IMR-90 (cell line): ENCODE measurements around the gene CCDC177. TPM values are rescaled to one million over a fixed set of nuclear protein-coding genes. Genes with fewer than 3 reads are reported as not detected.

Experiments used
- ATAC-seq: fragments of 200-7000 bp; cut with Tn5 transposase; 2 replicates; pipeline ENCODE4 v1.9.1; 2020; ENCODE audit warnings: low read depth, mild to moderate bottlenecking, moderate library complexity
- Bru-seq: library from RNA; stranded (reverse); fragments of 400-500 nt; gene quantifications from one replicate; lab custom pipeline; 2021; lab: Mats Ljungman, UMichigan
- BruChase-seq, 2 experiments: library from RNA; stranded (reverse); fragments of 400-500 nt; gene quantifications; one replicate each; lab custom pipeline; 2021; lab: Mats Ljungman, UMichigan
- BruUV-seq: library from RNA; stranded (reverse); fragments of 400-500 nt; replicated peaks from 2 replicates; lab custom pipeline; 2021; lab: Mats Ljungman, UMichigan
- CTCF ChIA-PET: fragments of 300-600 bp; formaldehyde crosslinking; extraction: SDS; loops from one replicate; lab custom pipeline; 2021; ENCODE audit warnings: antibody characterized with exemption; lab: Yijun Ruan, JAX
- POLR2A ChIA-PET: fragments of 300-600 bp; sonication (Branson Sonifier 250); formaldehyde crosslinking; loops from one replicate; lab custom pipeline; 2022; ENCODE audit warnings: antibody characterized with exemption; ENCODE audit not compliant: unreplicated experiment; lab: Charles Lee
- DNase-seq: peaks from one replicate; pipeline ENCODE4 v3.0.0; 2013
- H2AFZ ChIP-seq: replicated peaks from 2 replicates; pipeline ENCODE3; 2013; ENCODE audit warnings: low read length, mild to moderate bottlenecking; ENCODE audit not compliant: poor library complexity
- H2AK5ac ChIP-seq: 2 replicates; pipeline ENCODE4 v1.6.1; 2013; ENCODE audit warnings: low read depth, low read length, inconsistent platforms
- H2AK9ac ChIP-seq: replicated peaks from 2 replicates; pipeline ENCODE3; 2013; ENCODE audit warnings: mild to moderate bottlenecking, low read depth, low read length, moderate library complexity; ENCODE audit not compliant: poor library complexity
- H2BK120ac ChIP-seq: 2 replicates; pipeline ENCODE4 v1.6.1; 2013; ENCODE audit warnings: low read depth, low read length, inconsistent platforms
- H2BK15ac ChIP-seq: 3 replicates; pipeline ENCODE4 v1.6.1; 2013; ENCODE audit warnings: low read depth, low read length, inconsistent platforms
- H2BK20ac ChIP-seq: 2 replicates; pipeline ENCODE4 v1.6.1; 2013; ENCODE audit warnings: low read depth, mild to moderate bottlenecking, inconsistent platforms, low read length, moderate library complexity
- H2BK5ac ChIP-seq: 2 replicates; pipeline ENCODE4 v1.6.1; 2013; ENCODE audit warnings: mild to moderate bottlenecking, low read depth, low read length, inconsistent platforms; ENCODE audit not compliant: poor library complexity, severe bottlenecking
- H3K14ac ChIP-seq: replicated peaks from 2 replicates; pipeline ENCODE4 v1.6.1; 2013; ENCODE audit warnings: low read depth, low read length, inconsistent platforms
- H3K18ac ChIP-seq: 2 replicates; pipeline ENCODE4 v1.6.1; 2013; ENCODE audit warnings: low read depth, low read length, control low read depth
- H3K23ac ChIP-seq: 2 replicates; pipeline ENCODE4 v1.6.1; 2013; ENCODE audit warnings: low read depth, low read length, inconsistent platforms
- H3K27ac ChIP-seq: 2 replicates; pipeline ENCODE4 v1.5.1; 2013; ENCODE audit warnings: mild to moderate bottlenecking, control low read depth, low read length; ENCODE audit not compliant: insufficient read depth
- H3K27me3 ChIP-seq: 2 replicates; pipeline ENCODE4 v1.6.1; 2013; ENCODE audit warnings: low read length; ENCODE audit not compliant: control insufficient read depth, insufficient read depth
- H3K36me3 ChIP-seq: 2 replicates; pipeline ENCODE4 v1.6.1; 2013; ENCODE audit warnings: low read length, mixed read lengths; ENCODE audit not compliant: control insufficient read depth, insufficient read depth
- H3K4ac ChIP-seq: 2 replicates; pipeline ENCODE4 v1.6.1; 2013; ENCODE audit warnings: low read depth, low read length, inconsistent platforms
- H3K4me1 ChIP-seq: 2 replicates; pipeline ENCODE4 v1.6.1; 2013; ENCODE audit warnings: low read length, mixed read lengths; ENCODE audit not compliant: control insufficient read depth, insufficient read depth
- H3K4me2 ChIP-seq: 2 replicates; pipeline ENCODE4 v1.6.1; 2013; ENCODE audit warnings: low read depth, mild to moderate bottlenecking, control low read depth, low read length, moderate library complexity
- H3K4me3 ChIP-seq: 2 replicates; pipeline ENCODE4 v1.5.1; 2013; ENCODE audit warnings: low read depth, mild to moderate bottlenecking, control low read depth, low read length, moderate library complexity; ENCODE audit not compliant: insufficient read depth
- H3K56ac ChIP-seq: 2 replicates; pipeline ENCODE4 v1.6.1; 2013; ENCODE audit warnings: low read length, inconsistent platforms; ENCODE audit not compliant: insufficient read depth; ENCODE audit errors: extremely low read depth
- H3K79me1 ChIP-seq, 2 experiments: 2 replicates each; pipeline ENCODE4 v1.6.1; 2013; ENCODE audit warnings: low read length in 2 of 2, inconsistent platforms in 1 of 2, low read depth in 1 of 2
- H3K9ac ChIP-seq: 2 replicates; pipeline ENCODE4 v1.6.1; 2013; ENCODE audit warnings: low read depth, low read length, control low read depth
- H3K9me1 ChIP-seq: 2 replicates; pipeline ENCODE4 v1.6.1; 2013; ENCODE audit warnings: low read length, inconsistent platforms; ENCODE audit not compliant: insufficient read depth
- H3K9me3 ChIP-seq: 2 replicates; pipeline ENCODE4 v1.6.1; 2013; ENCODE audit warnings: low read length; ENCODE audit not compliant: control insufficient read depth, insufficient read depth
- H4K20me1 ChIP-seq: 2 replicates; pipeline ENCODE4 v1.6.1; 2013; ENCODE audit warnings: low read length, inconsistent platforms; ENCODE audit not compliant: insufficient read depth
- H4K5ac ChIP-seq: 2 replicates; pipeline ENCODE4 v1.6.1; 2013; ENCODE audit warnings: mild to moderate bottlenecking, low read depth, low read length, control low read depth
- H4K8ac ChIP-seq, 2 experiments: 2 replicates each; pipeline ENCODE4 v1.6.1; 2013; ENCODE audit warnings: low read depth in 2 of 2, low read length in 2 of 2, control low read depth in 1 of 2, inconsistent platforms in 1 of 2
- H4K91ac ChIP-seq: 2 replicates; pipeline ENCODE4 v1.6.1; 2013; ENCODE audit warnings: low read depth, low read length, inconsistent platforms; ENCODE audit not compliant: insufficient read depth
- CEBPB ChIP-seq: IDR thresholded peaks from 2 replicates; pipeline ENCODE4 v1.6.1; 2012; ENCODE audit warnings: low read depth, low read length, improper control_type of control experiment
- CHD1 ChIP-seq: IDR thresholded peaks from 2 replicates; pipeline ENCODE4 v1.6.1; 2012; ENCODE audit warnings: low read depth, low read length, improper control_type of control experiment
- MAFK ChIP-seq: IDR thresholded peaks from 2 replicates; pipeline ENCODE4 v1.6.1; 2012; ENCODE audit warnings: low read depth, low read length, improper control_type of control experiment
- MAZ ChIP-seq: IDR thresholded peaks from 2 replicates; pipeline ENCODE4 v1.6.1; 2012; ENCODE audit warnings: low read depth, mild to moderate bottlenecking, low read length, improper control_type of control experiment, moderate library complexity, borderline replicate concordance
- MXI1 ChIP-seq: IDR thresholded peaks from 2 replicates; pipeline ENCODE4 v1.6.1; 2012; ENCODE audit warnings: low read depth, mild to moderate bottlenecking, low read length, moderate library complexity, borderline replicate concordance
- NFE2L2 ChIP-seq: fragments of 150-350 bp; IDR thresholded peaks from 2 replicates; pipeline ENCODE4 v1.6.1; 2016; ENCODE audit warnings: low read depth, mild to moderate bottlenecking, low read length
- POLR2A ChIP-seq: IDR thresholded peaks from 2 replicates; pipeline ENCODE4 v1.6.1; 2012; ENCODE audit warnings: mild to moderate bottlenecking, low read depth, low read length
- RAD21 ChIP-seq: IDR thresholded peaks from 2 replicates; pipeline ENCODE4 v1.6.1; 2012; ENCODE audit warnings: low read length, improper control_type of control experiment
- RCOR1 ChIP-seq: IDR thresholded peaks from 2 replicates; pipeline ENCODE4 v1.6.1; 2012; ENCODE audit warnings: mild to moderate bottlenecking, low read length, improper control_type of control experiment; ENCODE audit not compliant: insufficient replicate concordance
- RFX5 ChIP-seq: IDR thresholded peaks from 2 replicates; pipeline ENCODE4 v1.8.0; 2012; ENCODE audit warnings: low read depth, mild to moderate bottlenecking, low read length, moderate library complexity
- SMC3 ChIP-seq: fragments of 150-350 bp; IDR thresholded peaks from 2 replicates; pipeline ENCODE4 v1.6.1; 2016; ENCODE audit warnings: low read depth, mild to moderate bottlenecking, antibody characterized with exemption, low read length, moderate library complexity
- USF2 ChIP-seq: fragments of 150-350 bp; IDR thresholded peaks from 2 replicates; pipeline ENCODE4 v1.6.1; 2017; ENCODE audit warnings: mild to moderate bottlenecking, antibody characterized with exemption, low read length, low read depth
- WGBS, 2 experiments: methylation state at CpG; one replicate each; pipeline versions ENCODE4 v1.1.5 to v1.1.7; 2013; ENCODE audit warnings: missing lambda C conversion rate in 2 of 2; ENCODE audit not compliant: insufficient read length in 1 of 2; ENCODE audit errors: extremely low coverage in 2 of 2; 5-methylcytosine and 5-hydroxymethylcytosine counted together
- dilution Hi-C: fragments of 300-500 bp; cut with HindIII; formaldehyde crosslinking; loops from one replicate; pipeline ENCODE4 v1.14.3; 2018; ENCODE audit warnings: low sequenced_read_pairs; ENCODE audit not compliant: unreplicated experiment
- in situ Hi-C: fragments of 300-500 bp; cut with MboI; formaldehyde crosslinking; loops from 3 replicates; pipeline ENCODE4 v1.14.3; 2019; ENCODE audit warnings: low sequenced_read_pairs, inconsistent platforms, mixed read lengths
- intact Hi-C: fragments of 100-400 bp; cut with micrococcal nuclease; formaldehyde crosslinking; loops from 2 replicates; pipeline ENCODE4 v1.10.0; 2022
- long read RNA-seq: library from polyadenylated mRNA; unstranded; transcript quantifications from one replicate; pipeline ENCODE4 v2.0.0, GENCODE V29; 2021; ENCODE audit not compliant: unreplicated experiment
- polyA plus RNA-seq, 3 experiments: library from polyadenylated mRNA; depleted of rRNA; stranded (reverse); fragments of >200 nt; gene quantifications; 2 replicates each; pipeline ENCODE4 v1.2.3, GENCODE V29; 2012; ENCODE audit warnings: low replicate concordance in 1 of 3
- total RNA-seq: library from RNA; depleted of rRNA; stranded (reverse); fragments of >200 nt; gene quantifications from 2 replicates; pipeline ENCODE4 v1.2.3, GENCODE V29; 2012; rRNA removed
- TF ChIP-seq, protein P1 (sequence below): conservative IDR thresholded peaks from 2 replicates; pipeline ENCODE4 v1.5.1; 2012; ENCODE audit warnings: mild to moderate bottlenecking, low read depth, low read length, improper control_type of control experiment

Gene CCDC177
- total RNA-seq, result not detected in 2 replicates
- not detected in 2 replicates for polyA plus RNA-seq (2012; rRNA removed)
- not detected in 2 replicates for polyA plus RNA-seq (2012; cell fraction: cytosol; rRNA removed)
- polyA plus RNA-seq (2012; cell fraction: nucleus; rRNA removed; ENCODE audit: low replicate concordance), result not detected in 2 replicates
- not detected for Bru-seq, nascent RNA
- BruChase-seq, experiment 1, labeled RNA remaining after a 6-hour chase, result not detected
- percentile 12 among the genes with signal in this experiment for BruChase-seq, experiment 2, labeled RNA remaining after a 2-hour chase
- long read RNA-seq, result 0 reads

DNA sequence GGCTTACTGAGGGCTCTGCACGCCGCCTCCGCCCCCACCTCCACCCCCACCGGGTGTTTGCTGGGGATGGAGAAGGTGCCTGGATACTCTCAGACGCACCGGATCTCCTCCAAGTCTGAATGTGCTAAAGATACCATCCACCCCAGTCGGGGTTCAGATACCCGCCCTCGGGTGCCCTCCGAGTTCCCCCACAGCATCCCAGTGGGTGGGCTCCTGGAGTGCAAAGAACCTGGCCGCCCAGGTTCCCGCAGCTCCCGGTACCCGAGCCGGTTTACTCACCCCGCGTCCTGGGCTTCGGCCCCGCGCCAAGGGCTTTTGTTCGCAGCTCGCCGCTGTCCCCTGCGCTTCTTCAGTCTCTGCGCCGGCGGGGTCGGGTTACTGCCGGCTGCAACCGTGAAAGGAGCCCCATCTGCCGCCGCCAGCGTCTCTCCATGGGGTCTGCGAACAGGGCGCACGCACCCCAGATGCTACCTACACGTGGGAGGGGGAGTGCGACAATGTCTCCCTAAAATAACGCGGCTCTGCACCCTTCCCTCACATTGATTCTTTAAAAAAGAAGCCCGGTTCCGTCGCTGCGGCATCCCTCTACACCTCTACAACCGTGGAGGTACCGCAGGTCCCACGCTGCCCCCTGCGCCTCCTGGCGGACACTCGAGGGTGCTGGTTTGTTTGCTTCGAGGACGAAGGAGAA, at the start of gene CCDC177:
Gene CCDC177, minus strand, starts transcription at position 609 of the 691 bp plus-strand sequence. CDS start 1,249 bp downstream, outside the sequence.
- no peak within 1 kb of the TSS for H3K9ac ChIP-seq
- H4K91ac ChIP-seq, result no peak within 1 kb of the TSS
- BruUV-seq, result no TSS peak
- no peak within 1 kb of the TSS for H2BK120ac ChIP-seq
- peak; percentile 69 for TF ChIP-seq RAD21
- TF ChIP-seq NFE2L2, result no peak
- TF ChIP-seq MAZ, result no peak
- TF ChIP-seq MAFK, result no peak
- TF ChIP-seq RCOR1, result no peak
- no peak for TF ChIP-seq USF2
- TF ChIP-seq RFX5, result no peak
- TF ChIP-seq POLR2A, result no peak
- no peak for TF ChIP-seq MXI1
- TF ChIP-seq SMC3, result peak; percentile 87
- TF ChIP-seq, protein P1, sequence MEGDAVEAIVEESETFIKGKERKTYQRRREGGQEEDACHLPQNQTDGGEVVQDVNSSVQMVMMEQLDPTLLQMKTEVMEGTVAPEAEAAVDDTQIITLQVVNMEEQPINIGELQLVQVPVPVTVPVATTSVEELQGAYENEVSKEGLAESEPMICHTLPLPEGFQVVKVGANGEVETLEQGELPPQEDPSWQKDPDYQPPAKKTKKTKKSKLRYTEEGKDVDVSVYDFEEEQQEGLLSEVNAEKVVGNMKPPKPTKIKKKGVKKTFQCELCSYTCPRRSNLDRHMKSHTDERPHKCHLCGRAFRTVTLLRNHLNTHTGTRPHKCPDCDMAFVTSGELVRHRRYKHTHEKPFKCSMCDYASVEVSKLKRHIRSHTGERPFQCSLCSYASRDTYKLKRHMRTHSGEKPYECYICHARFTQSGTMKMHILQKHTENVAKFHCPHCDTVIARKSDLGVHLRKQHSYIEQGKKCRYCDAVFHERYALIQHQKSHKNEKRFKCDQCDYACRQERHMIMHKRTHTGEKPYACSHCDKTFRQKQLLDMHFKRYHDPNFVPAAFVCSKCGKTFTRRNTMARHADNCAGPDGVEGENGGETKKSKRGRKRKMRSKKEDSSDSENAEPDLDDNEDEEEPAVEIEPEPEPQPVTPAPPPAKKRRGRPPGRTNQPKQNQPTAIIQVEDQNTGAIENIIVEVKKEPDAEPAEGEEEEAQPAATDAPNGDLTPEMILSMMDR, result peak; percentile 80
- TF ChIP-seq CEBPB, result no peak
- no peak for TF ChIP-seq CHD1
- in situ Hi-C loops, result no loop called here
- peak within 1 kb of the TSS; percentile 87 for H3K4me2 ChIP-seq
- DNase-seq (peak; percentile 48), ATAC-seq (peak; percentile 77)
- no peak within 1 kb of the TSS for H4K5ac ChIP-seq
- no peaks in the 10 kb centered on the region for H4K20me1 ChIP-seq
- H3K14ac ChIP-seq, result no peak within 1 kb of the TSS
- no peaks in the 10 kb centered on the region for H3K79me1 ChIP-seq
- no peak within 1 kb of the TSS for H3K4ac ChIP-seq
- peaks cover 1% of the 10 kb centered on the region; the same call in 1 of the 2 replicates for H3K9me3 ChIP-seq
- H3K56ac ChIP-seq, result no peak within 1 kb of the TSS
- H2BK5ac ChIP-seq, result no peak within 1 kb of the TSS
- peaks cover 3% of the 10 kb centered on the region; the same call in 1 of the 2 replicates for H3K4me1 ChIP-seq
- H3K27me3 ChIP-seq, result peaks cover 70% of the 10 kb centered on the region
- peak within 1 kb of the TSS; percentile 71 for H2AFZ ChIP-seq
- no peak within 1 kb of the TSS for H3K27ac ChIP-seq
- H3K9me1 ChIP-seq, result no peaks in the 10 kb centered on the region
- dilution Hi-C loops, result no loop called here
- H2BK20ac ChIP-seq, result no peak within 1 kb of the TSS
- H2BK15ac ChIP-seq, result no peak within 1 kb of the TSS
- H4K8ac ChIP-seq, result no peak within 1 kb of the TSS
- H3K23ac ChIP-seq, result no peak within 1 kb of the TSS
- ChIA-PET CTCF (interaction anchor here (0.6 to 1.9 kb wide), 6 partner anchors 10 to 340 kb away, joined by 3 to 7 read pairs (median 5); no protein-coding TSS in a partner anchor), POLR2A (no interaction called here)
- H3K36me3 ChIP-seq, result no peaks in the 10 kb centered on the region
- no peak within 1 kb of the TSS for H3K18ac ChIP-seq
- intact Hi-C loops, result loop anchor here (1.0 to 2.0 kb wide), 2 partner anchors 39 to 332 kb away; no protein-coding TSS in a partner anchor
- peak within 1 kb of the TSS; percentile 15 for H2AK9ac ChIP-seq
- H2AK5ac ChIP-seq, result no peak within 1 kb of the TSS
- WGBS, 2 experiments, result 1% methylated on average over 17 of the region's 52 CpGs; no CpG with 5 or more reads in 1 of the 2 experiments
- no peak within 1 kb of the TSS; the same call in 1 of the 2 replicates for H3K4me3 ChIP-seq
